22Rv1 (cell line): ENCODE data around the gene SUSD6.

Experiments used
- ZFX ChIP-seq: fragments of 450-650 bp; IDR thresholded peaks from 2 replicates; pipeline ENCODE4 v1.6.1; 2017; ENCODE audit warnings: antibody characterized with exemption, borderline replicate concordance
- TF ChIP-seq, protein P1 (sequence below): fragments of 450-650 bp; IDR thresholded peaks from 2 replicates; pipeline ENCODE4 v1.5.1; 2017; ENCODE audit warnings: mild to moderate bottlenecking

DNA sequence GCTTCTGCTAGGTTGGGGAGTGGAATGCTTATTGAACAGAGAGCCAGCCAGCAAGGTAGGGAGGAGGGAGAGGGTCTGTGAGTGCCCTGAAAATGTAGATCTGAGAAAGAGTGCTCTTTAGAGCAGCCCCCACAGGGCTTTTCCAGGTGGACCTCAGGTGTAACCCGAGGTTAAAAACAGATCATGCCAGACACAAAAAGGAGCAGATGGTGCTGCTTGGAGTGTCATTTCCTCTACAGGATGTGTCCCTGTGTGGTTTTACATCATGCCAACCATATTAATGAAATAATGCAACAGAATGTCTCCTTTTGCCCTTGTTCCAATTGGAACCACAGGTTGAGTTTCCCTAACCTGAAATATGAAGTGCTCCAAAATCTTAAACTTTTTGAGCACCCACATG, 6.4 kb downstream of the SUSD6 start:
- TF ChIP-seq, protein P1, sequence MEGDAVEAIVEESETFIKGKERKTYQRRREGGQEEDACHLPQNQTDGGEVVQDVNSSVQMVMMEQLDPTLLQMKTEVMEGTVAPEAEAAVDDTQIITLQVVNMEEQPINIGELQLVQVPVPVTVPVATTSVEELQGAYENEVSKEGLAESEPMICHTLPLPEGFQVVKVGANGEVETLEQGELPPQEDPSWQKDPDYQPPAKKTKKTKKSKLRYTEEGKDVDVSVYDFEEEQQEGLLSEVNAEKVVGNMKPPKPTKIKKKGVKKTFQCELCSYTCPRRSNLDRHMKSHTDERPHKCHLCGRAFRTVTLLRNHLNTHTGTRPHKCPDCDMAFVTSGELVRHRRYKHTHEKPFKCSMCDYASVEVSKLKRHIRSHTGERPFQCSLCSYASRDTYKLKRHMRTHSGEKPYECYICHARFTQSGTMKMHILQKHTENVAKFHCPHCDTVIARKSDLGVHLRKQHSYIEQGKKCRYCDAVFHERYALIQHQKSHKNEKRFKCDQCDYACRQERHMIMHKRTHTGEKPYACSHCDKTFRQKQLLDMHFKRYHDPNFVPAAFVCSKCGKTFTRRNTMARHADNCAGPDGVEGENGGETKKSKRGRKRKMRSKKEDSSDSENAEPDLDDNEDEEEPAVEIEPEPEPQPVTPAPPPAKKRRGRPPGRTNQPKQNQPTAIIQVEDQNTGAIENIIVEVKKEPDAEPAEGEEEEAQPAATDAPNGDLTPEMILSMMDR, result no peak
- TF ChIP-seq ZFX, result no peak
